Activated B cell treated with CpG ODN at 0.5 μM for 24 hours (primary cell): ENCODE measurements around the gene RSPH6A. TPM values are rescaled to one million over a fixed set of nuclear protein-coding genes. Genes with fewer than 3 reads are reported as not detected.
A peak's percentile ranks its signal among the peaks of the same experiment; 100 is the strongest.

ENCODE experiments used
- ATAC-seq: fragments of 200-7000 bp; cut with Tn5 transposase; one replicate; pipeline ENCODE4 v1.10.0; 2021; ENCODE audit warnings: low read depth, mild to moderate bottlenecking, moderate library complexity
- CTCF ChIA-PET: fragments of 350-600 bp; sonication (Branson Sonifier 250); formaldehyde crosslinking; loops from one replicate; lab custom pipeline; 2021; ENCODE audit warnings: antibody characterized with exemption; lab: Charles Lee
- POLR2A ChIA-PET: fragments of 350-600 bp; sonication (Branson Sonifier 250); formaldehyde crosslinking; loops from one replicate; lab custom pipeline; 2021; ENCODE audit warnings: antibody characterized with exemption; lab: Charles Lee
- DNase-seq: peaks from one replicate; pipeline ENCODE4 v3.0.0; 2022
- H3K27ac Mint-ChIP-seq: one replicate; pipeline ENCODE4 v1.8.0; 2020; ENCODE audit warnings: mixed read lengths
- H3K27me3 Mint-ChIP-seq: one replicate; pipeline ENCODE4 v1.8.0; 2021; ENCODE audit warnings: mixed read lengths
- H3K36me3 Mint-ChIP-seq: one replicate; pipeline ENCODE4 v1.8.0; 2021; ENCODE audit warnings: low read depth, mixed read lengths
- H3K4me1 Mint-ChIP-seq: one replicate; pipeline ENCODE4 v1.8.0; 2021; ENCODE audit warnings: mixed read lengths
- H3K4me3 Mint-ChIP-seq: one replicate; pipeline ENCODE4 v1.8.0; 2020; ENCODE audit warnings: mild to moderate bottlenecking, mixed read lengths
- H3K9me3 Mint-ChIP-seq: one replicate; pipeline ENCODE4 v1.8.0; 2020; ENCODE audit warnings: mixed read lengths
- CTCF ChIP-seq: fragments of 200-600 bp; IDR thresholded peaks from one replicate; pipeline ENCODE4 v1.8.0; 2022; ENCODE audit warnings: antibody characterized with exemption, mild to moderate bottlenecking
- intact Hi-C: fragments of 100-400 bp; cut with micrococcal nuclease; formaldehyde crosslinking; loops from one replicate; pipeline ENCODE4 v1.15.1; 2024
- total RNA-seq: library from RNA; stranded (reverse); gene quantifications from 2 replicates; pipeline ENCODE4 v1.2.3, GENCODE V29; 2022

The RSPH6A gene
- total RNA-seq, 1 donor from 2014 or later = 0.51 TPM

DNA sequence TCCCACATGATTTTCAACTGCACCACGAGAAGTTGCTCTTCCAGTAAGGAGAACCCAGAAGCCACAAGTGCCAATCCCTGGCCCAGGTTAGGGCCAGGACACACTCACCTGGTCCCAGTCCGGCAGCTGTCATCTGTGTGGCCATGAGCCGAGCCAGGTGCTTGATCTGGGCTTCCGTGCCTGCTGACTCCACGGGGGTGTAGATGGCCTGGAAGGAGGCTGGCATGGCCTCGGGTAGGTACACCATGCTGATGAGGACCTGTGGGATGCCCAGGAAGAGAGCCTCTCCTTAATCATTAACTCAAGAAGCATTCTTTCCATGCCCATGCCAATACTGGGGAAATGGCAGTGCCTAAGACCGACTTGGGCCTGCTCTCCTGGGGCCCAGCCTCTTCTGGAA is 19.9 kb upstream of the RSPH6A start:
- no peak for DNase-seq
- H3K4me3 Mint-ChIP-seq = no peak overlapping the region
- ChIA-PET POLR2A (interaction anchor here (0.7 kb wide), 1 partner anchor 46 kb away, joined by 3 read pairs; no protein-coding TSS in a partner anchor), CTCF (interaction anchor here (0.7 kb wide), 1 partner anchor 18 kb away, joined by 3 read pairs; no protein-coding TSS in a partner anchor)
- H3K9me3 Mint-ChIP-seq = no peaks in the 10 kb centered on the region
- intact Hi-C loops = no loop called here
- H3K27ac Mint-ChIP-seq = no peak overlapping the region
- H3K36me3 Mint-ChIP-seq = peaks cover 80% of the 10 kb centered on the region
- no peaks in the 10 kb centered on the region for H3K4me1 Mint-ChIP-seq
- no peak for TF ChIP-seq CTCF
- H3K27me3 Mint-ChIP-seq = no peaks in the 10 kb centered on the region
- no peak for ATAC-seq

- Mint-ChIP-seq H3K4me1 (no peaks in the 10 kb centered on the region), H3K27me3 (no peaks in the 10 kb centered on the region), H3K27ac (no peak overlapping the region), H3K4me3 (no peak overlapping the region), H3K9me3 (no peaks in the 10 kb centered on the region), H3K36me3 (peaks cover 89% of the 10 kb centered on the region)
- no peak for ATAC-seq
- TF ChIP-seq CTCF = no peak
- ChIA-PET CTCF (interaction anchor here (0.8 kb wide), 1 partner anchor 12 kb away, joined by 3 read pairs; no protein-coding TSS in a partner anchor), POLR2A (no interaction called here)
- intact Hi-C loops = no loop called here
- DNase-seq = no peak
Observed at GRCh38 chr19:45828945-45829344, 13.8 kb upstream of the RSPH6A start.

DNA sequence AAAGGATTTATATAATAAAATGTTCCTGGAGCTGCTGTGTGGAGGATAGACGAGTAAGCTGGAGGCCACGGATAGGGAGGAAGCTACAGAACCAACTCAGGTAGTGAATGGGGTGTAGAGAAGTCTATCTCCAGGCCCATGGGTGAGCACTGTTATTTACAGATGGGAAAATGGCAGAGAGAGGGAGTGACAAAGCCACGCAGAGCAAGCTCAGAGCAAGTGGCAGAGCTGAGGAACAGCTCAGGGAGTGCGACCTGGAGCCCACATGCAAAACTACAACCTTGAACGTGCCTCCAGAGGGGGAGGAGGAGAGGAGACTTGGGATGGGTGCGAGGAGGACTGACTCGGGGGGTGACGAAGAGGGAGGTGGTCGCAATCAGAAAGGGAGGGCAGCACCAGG is 13.4 kb upstream of the RSPH6A start:
- H3K4me1 Mint-ChIP-seq = no peaks in the 10 kb centered on the region
- no peak overlapping the region for H3K27ac Mint-ChIP-seq
- H3K4me3 Mint-ChIP-seq = no peak overlapping the region
- DNase-seq = no peak
- CTCF ChIA-PET = interaction anchor here (0.8 kb wide), 1 partner anchor 12 kb away, joined by 3 read pairs; no protein-coding TSS in a partner anchor
- no peak for TF ChIP-seq CTCF
- no peaks in the 10 kb centered on the region for H3K27me3 Mint-ChIP-seq
- no peaks in the 10 kb centered on the region for H3K9me3 Mint-ChIP-seq
- H3K36me3 Mint-ChIP-seq = peaks cover 88% of the 10 kb centered on the region
- no peak for ATAC-seq
- intact Hi-C loops = no loop called here
- POLR2A ChIA-PET = no interaction called here

DNA sequence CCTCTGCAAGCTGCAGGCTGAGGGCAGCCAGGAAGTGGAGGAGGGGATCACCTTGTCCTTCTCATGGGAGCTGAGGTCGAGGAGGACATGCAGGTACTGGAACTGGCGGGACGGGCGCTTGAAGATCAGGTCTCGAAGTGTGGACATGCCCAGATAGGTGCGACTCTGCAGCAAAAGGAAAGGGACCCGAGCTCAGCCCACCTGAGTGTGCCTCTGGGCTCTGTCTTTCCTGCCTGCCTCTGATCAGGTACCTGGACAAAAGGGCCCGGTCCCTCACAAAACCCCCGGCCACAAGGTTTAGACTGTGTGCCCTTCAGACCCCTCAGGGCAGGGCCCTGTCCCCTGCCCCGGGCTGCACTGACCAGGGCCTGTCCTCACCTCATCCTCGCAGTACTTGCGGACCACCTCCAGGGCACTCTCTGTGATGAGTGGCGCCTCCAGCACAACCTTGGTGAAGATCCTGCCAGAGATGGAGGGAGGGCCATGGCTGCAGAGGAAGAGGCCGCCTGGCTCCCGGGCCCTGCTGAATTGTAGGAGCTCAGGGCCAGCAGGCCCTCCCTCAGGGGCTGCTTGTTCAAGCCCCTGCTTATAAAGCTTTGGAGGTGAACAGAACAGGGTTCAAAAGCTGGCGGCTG is 12.5 kb upstream of the RSPH6A start:
- peak overlapping the region; percentile 12 for H3K27ac Mint-ChIP-seq
- ATAC-seq (no peak), DNase-seq (no peak)
- POLR2A ChIA-PET = no interaction called here
- intact Hi-C loops = no loop called here
- H3K27me3 Mint-ChIP-seq = no peaks in the 10 kb centered on the region
- CTCF ChIA-PET = interaction anchor here (1.2 kb wide), 1 partner anchor 28 kb away, joined by 3 read pairs; no protein-coding TSS in a partner anchor
- no peak for TF ChIP-seq CTCF
- H3K9me3 Mint-ChIP-seq = no peaks in the 10 kb centered on the region
- no peaks in the 10 kb centered on the region for H3K4me1 Mint-ChIP-seq
- H3K36me3 Mint-ChIP-seq = peaks cover 94% of the 10 kb centered on the region
- H3K4me3 Mint-ChIP-seq = no peak overlapping the region

DNA sequence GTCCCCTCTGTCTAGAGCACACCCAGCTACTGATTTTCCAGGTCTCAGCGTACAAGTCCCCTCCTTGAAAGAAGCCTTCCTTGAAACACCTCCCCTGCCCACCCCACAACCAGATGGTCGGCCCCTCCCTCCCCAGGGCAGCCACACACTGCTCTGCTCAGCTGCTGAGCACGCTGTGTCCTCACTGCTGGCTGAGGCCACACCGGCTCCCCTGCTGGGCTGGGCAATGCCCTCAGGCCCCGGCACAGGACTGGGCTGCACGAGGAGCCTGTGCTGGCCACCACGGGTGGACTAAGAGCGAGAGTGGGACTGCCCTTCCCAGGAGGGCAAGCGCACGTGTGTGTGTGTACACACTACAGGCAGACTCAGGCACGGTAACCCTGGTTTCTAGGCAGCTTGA is 11.8 kb upstream of the RSPH6A start:
- no peaks in the 10 kb centered on the region for H3K27me3 Mint-ChIP-seq
- peaks cover 93% of the 10 kb centered on the region for H3K36me3 Mint-ChIP-seq
- no peak for DNase-seq
- POLR2A ChIA-PET = no interaction called here
- no peak for TF ChIP-seq CTCF
- H3K27ac Mint-ChIP-seq = no peak overlapping the region
- no peaks in the 10 kb centered on the region for H3K9me3 Mint-ChIP-seq
- no peaks in the 10 kb centered on the region for H3K4me1 Mint-ChIP-seq
- H3K4me3 Mint-ChIP-seq = no peak overlapping the region
- CTCF ChIA-PET = interaction anchor here (1.2 kb wide), 1 partner anchor 28 kb away, joined by 3 read pairs; no protein-coding TSS in a partner anchor
- ATAC-seq = no peak
- intact Hi-C loops = no loop called here
